Brain microvascular endothelial cell (primary cell): ENCODE measurements around the gene SLC38A5.

ENCODE experiments used
- DNase-seq: peaks from one replicate; pipeline ENCODE4 v3.0.0-alpha.2; 2020
- H3K27ac ChIP-seq: fragments of 250-450 bp; sonication (Bioruptor Pico); 2 replicates; pipeline ENCODE4 v1.5.1; 2020; ENCODE audit warnings: mild to moderate bottlenecking, moderate library complexity
- H3K27me3 ChIP-seq: fragments of 250-450 bp; sonication (Bioruptor Pico); replicated peaks from 2 replicates; pipeline ENCODE4 v1.5.1; 2020; ENCODE audit warnings: mild to moderate bottlenecking
- H3K36me3 ChIP-seq: fragments of 250-450 bp; sonication (Bioruptor Pico); replicated peaks from 2 replicates; pipeline ENCODE4 v1.5.1; 2020; ENCODE audit warnings: mild to moderate bottlenecking
- H3K4me3 ChIP-seq: 2 replicates; pipeline ENCODE4 v1.5.1; 2011; ENCODE audit warnings: low read depth, mild to moderate bottlenecking, control low read depth, low read length, moderate library complexity
- CTCF ChIP-seq: IDR thresholded peaks from 2 replicates; pipeline ENCODE4 v1.5.1; 2011; ENCODE audit warnings: low read depth, mild to moderate bottlenecking, moderate library complexity, low read length, control low read depth, inconsistent platforms; ENCODE audit errors: missing control alignments
- in situ Hi-C: cut with HindIII; loops from 2 replicates; pipeline ENCODE4 v1.10.0; 2017; ENCODE audit warnings: low sequenced_read_pairs, low pct_ligation_motif_present

Gene SLC38A5

GRCh38 chrX:48514126-48514806 lies 44.2 kb upstream of the SLC38A5 start:
- in situ Hi-C loops = no loop called here
- no peaks in the 10 kb centered on the region for H3K27me3 ChIP-seq
- DNase-seq = no peak
- TF ChIP-seq CTCF = no peak
- H3K4me3 ChIP-seq = no peak overlapping the region
- no peaks in the 10 kb centered on the region for H3K36me3 ChIP-seq
- no peak overlapping the region for H3K27ac ChIP-seq

- in situ Hi-C loops = no loop called here
Observed at GRCh38 chrX:48513670-48514069, 43.6 kb upstream of the SLC38A5 start.

GRCh38 chrX:48512371-48512935 lies 42.4 kb upstream of the SLC38A5 start:
- Histone ChIP-seq H3K4me3 (no peak overlapping the region), H3K36me3 (no peaks in the 10 kb centered on the region), H3K27me3 (no peaks in the 10 kb centered on the region), H3K27ac (no peak overlapping the region)
- in situ Hi-C loops = no loop called here
- DNase-seq = no peak
- no peak for TF ChIP-seq CTCF

More at GRCh38 chrX:48513670-48514069, 43.6 kb upstream of the SLC38A5 start:
- H3K4me3 ChIP-seq = no peak overlapping the region
- H3K27ac ChIP-seq = no peak overlapping the region
- H3K27me3 ChIP-seq = no peaks in the 10 kb centered on the region
- no peak for TF ChIP-seq CTCF
- no peak for DNase-seq
- no peaks in the 10 kb centered on the region for H3K36me3 ChIP-seq

- no peaks in the 10 kb centered on the region for H3K36me3 ChIP-seq
- H3K27me3 ChIP-seq = no peaks in the 10 kb centered on the region
- no peak overlapping the region for H3K27ac ChIP-seq
- no peak overlapping the region for H3K4me3 ChIP-seq
- in situ Hi-C loops = no loop called here
- DNase-seq = no peak
- TF ChIP-seq CTCF = peak; percentile 68
Observed at GRCh38 chrX:48511560-48511959, 41.5 kb upstream of the SLC38A5 start.

GRCh38 chrX:48509619-48510018 lies 39.6 kb upstream of the SLC38A5 start:
- TF ChIP-seq CTCF = no peak
- peak overlapping the region; percentile 80 for H3K4me3 ChIP-seq
- H3K36me3 ChIP-seq = no peaks in the 10 kb centered on the region
- H3K27ac ChIP-seq = no peak overlapping the region
- DNase-seq = no peak
- no peaks in the 10 kb centered on the region for H3K27me3 ChIP-seq
- in situ Hi-C loops = no loop called here

- DNase-seq = no peak
- Histone ChIP-seq H3K4me3 (peak overlapping the region; percentile 80), H3K27me3 (no peaks in the 10 kb centered on the region), H3K27ac (peak overlapping the region; percentile 70), H3K36me3 (no peaks in the 10 kb centered on the region)
- TF ChIP-seq CTCF = no peak
- in situ Hi-C loops = no loop called here
Observed at GRCh38 chrX:48509245-48509590, 39.2 kb upstream of the SLC38A5 start.
